ENCODE data around the gene TTI1.

TTI1 gene

GRCh38 chr20:37994512-37994911 lies 38.7 kb downstream of the TTI1 start:
- in situ Hi-C loops (cut with HindIII; ENCODE audit: low sequenced_read_pairs): no loop called here
- DNase-seq (ENCODE audit: low read depth, low spot score): peak; percentile 82
- no peak for TF ChIP-seq CTCF (IDR thresholded peaks at IDR 0.05; ENCODE audit: low read depth, low read length)

GRCh38 chr20:37992802-37993409 lies 40.4 kb downstream of the TTI1 start:
- in situ Hi-C loops (cut with HindIII; ENCODE audit: low sequenced_read_pairs): no loop called here
- H3K4me3 ChIP-seq (ENCODE audit: low read depth, low read length): no peak overlapping the region
- TF ChIP-seq CTCF (IDR thresholded peaks at IDR 0.05; ENCODE audit: low read depth, low read length): peak; percentile 48
- peak; percentile 81 for DNase-seq (ENCODE audit: low read depth, low spot score)

More at GRCh38 chr20:37994512-37994911, 38.7 kb downstream of the TTI1 start:
- no peak overlapping the region for H3K4me3 ChIP-seq (ENCODE audit: low read depth, low read length)

- no peak overlapping the region for H3K4me3 ChIP-seq (ENCODE audit: low read depth, low read length)
- TF ChIP-seq CTCF (IDR thresholded peaks at IDR 0.05; ENCODE audit: low read depth, low read length): no peak
- in situ Hi-C loops (cut with HindIII; ENCODE audit: low sequenced_read_pairs): no loop called here
- no peak for DNase-seq (ENCODE audit: low read depth, low spot score)
These were observed 41.3 kb downstream of the TTI1 start for GRCh38 chr20:37991908-37992307.

- in situ Hi-C loops (cut with HindIII; ENCODE audit: low sequenced_read_pairs): no loop called here
- H3K4me3 ChIP-seq (ENCODE audit: low read depth, low read length): no peak overlapping the region
- DNase-seq (ENCODE audit: low read depth, low spot score): no peak
- TF ChIP-seq CTCF (IDR thresholded peaks at IDR 0.05; ENCODE audit: low read depth, low read length): no peak
These were observed 41.9 kb downstream of the TTI1 start for GRCh38 chr20:37991157-37991866.

GRCh38 chr20:37990571-37991151 lies 42.6 kb downstream of the TTI1 start:
- no peak overlapping the region for H3K4me3 ChIP-seq (ENCODE audit: low read depth, low read length)
- in situ Hi-C loops (cut with HindIII; ENCODE audit: low sequenced_read_pairs): no loop called here
- no peak for TF ChIP-seq CTCF (IDR thresholded peaks at IDR 0.05; ENCODE audit: low read depth, low read length)
- peak; percentile 73 for DNase-seq (ENCODE audit: low read depth, low spot score)

GRCh38 chr20:37989601-37990295 lies 43.5 kb downstream of the TTI1 start:
- H3K4me3 ChIP-seq (ENCODE audit: low read depth, low read length): no peak overlapping the region
- TF ChIP-seq CTCF (IDR thresholded peaks at IDR 0.05; ENCODE audit: low read depth, low read length): no peak
- DNase-seq (ENCODE audit: low read depth, low spot score): peak; percentile 22
- in situ Hi-C loops (cut with HindIII; ENCODE audit: low sequenced_read_pairs): no loop called here
